Activated CD4-positive, alpha-beta T cell treated with anti-CD3 and anti-CD28 coated beads for 1 hour (primary cell): ENCODE data around the gene CAPZB.

Experiments used
- DNase-seq: peaks from one replicate; pipeline ENCODE4 v3.0.0-alpha.2; 2020

The CAPZB gene

GRCh38 chr1:19426294-19427086 lies 58.8 kb downstream of the CAPZB start:
- no peak for DNase-seq

- DNase-seq = no peak
Observed at GRCh38 chr1:19425646-19426239, 59.6 kb downstream of the CAPZB start.

GRCh38 chr1:19424651-19425570 lies 60.4 kb downstream of the CAPZB start:
- DNase-seq = no peak

- no peak for DNase-seq
Observed at GRCh38 chr1:19423130-19423529, 62.2 kb downstream of the CAPZB start.

- DNase-seq = no peak
Observed at GRCh38 chr1:19421365-19421764, 64.0 kb downstream of the CAPZB start.

GRCh38 chr1:19420606-19421005 lies 64.7 kb downstream of the CAPZB start:
- no peak for DNase-seq

DNA sequence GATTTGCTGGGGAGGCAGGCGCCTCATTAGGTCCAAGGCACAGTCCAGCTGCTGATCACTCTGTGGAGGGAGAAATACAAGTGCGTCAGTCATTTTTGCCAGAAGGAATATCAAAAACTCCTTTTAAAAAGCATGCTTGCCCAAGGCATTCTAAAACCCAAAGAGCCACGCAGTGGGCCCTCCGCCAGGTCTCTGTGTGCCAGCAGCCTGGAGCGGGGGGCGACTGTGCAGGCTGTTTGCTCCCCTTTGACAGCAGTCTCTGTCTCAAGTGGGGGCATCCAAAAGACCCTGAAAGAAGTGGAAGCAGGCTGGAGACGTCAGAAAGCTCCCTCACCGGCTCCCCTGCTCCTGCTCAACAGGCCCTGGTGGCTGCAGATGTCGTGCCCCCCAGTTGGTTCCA lies 65.6 kb downstream of the CAPZB start:
- DNase-seq = no peak

DNA sequence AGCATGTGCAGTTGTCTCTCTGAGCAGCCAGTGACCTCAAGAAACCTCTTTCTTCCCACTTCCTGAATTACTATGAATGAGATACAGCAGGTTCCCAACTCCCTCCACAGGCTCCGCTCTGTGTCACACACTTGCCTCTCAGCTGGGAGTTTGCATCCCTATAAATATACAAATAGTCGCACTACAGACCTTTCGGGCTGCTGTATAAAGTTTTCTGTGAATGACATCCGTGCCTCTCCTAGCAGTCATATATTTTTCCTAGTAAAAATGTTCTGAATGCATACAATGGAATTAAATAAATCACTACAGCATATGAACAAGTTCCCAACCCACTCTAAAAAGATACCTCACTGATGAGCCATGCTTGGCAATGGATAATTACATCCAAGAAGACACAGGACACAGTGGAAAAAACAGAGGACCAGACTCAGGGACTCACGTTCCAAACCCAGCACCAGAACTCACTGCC lies 66.8 kb downstream of the CAPZB start:
- DNase-seq = no peak

DNA sequence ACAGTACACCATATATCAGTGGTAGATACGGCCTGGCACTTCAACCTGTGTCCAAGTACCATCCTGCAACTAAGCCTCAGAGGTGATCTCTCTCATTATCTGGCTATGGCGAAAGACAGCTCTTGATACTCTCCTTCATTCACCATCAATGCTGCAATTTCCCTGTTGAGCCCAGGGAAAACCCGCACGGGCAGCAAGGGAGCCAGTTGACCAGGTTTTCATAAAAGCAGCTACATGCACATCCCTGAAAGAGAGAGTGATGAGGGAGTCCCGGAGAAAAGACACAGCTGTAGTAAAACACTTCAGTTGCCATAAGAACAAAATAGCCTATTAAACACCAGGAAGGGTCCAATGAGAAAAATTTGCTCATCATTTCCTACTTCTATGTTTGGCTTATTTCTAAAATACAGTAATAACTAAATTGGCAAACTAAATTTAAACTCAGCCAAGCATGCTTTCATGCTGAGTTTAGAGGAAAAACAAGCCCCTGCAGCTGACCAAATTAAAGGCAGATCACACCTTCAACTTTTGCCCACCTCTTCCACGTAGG lies 68.3 kb downstream of the CAPZB start:
- no peak for DNase-seq

GRCh38 chr1:19416145-19416544 lies 69.2 kb downstream of the CAPZB start:
- DNase-seq = no peak

GRCh38 chr1:19414515-19415121 lies 70.7 kb downstream of the CAPZB start:
- no peak for DNase-seq

- no peak for DNase-seq
Observed at GRCh38 chr1:19413999-19414398, 71.3 kb downstream of the CAPZB start.

DNA sequence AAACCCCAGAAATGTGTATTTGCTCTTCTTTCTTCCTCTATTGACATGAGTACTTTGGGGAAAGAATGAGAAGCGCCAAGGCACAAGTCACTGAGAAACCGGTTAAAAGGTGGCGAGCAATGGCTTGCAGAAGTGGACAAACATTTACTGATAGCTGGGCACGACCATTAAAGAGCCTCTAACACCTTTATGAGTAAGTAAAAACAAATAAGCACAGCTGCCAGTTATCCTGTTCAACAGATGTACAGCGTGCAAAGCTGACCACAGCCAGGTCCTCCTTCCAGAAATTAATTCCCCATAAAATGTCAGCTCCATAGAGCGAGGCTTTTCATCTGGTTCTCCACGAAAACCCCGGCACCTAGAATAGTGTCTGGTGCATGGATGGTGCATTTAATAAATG lies 72.7 kb downstream of the CAPZB start:
- no peak for DNase-seq

- DNase-seq = no peak
Observed at GRCh38 chr1:19411612-19412011, 73.7 kb downstream of the CAPZB start.

DNA sequence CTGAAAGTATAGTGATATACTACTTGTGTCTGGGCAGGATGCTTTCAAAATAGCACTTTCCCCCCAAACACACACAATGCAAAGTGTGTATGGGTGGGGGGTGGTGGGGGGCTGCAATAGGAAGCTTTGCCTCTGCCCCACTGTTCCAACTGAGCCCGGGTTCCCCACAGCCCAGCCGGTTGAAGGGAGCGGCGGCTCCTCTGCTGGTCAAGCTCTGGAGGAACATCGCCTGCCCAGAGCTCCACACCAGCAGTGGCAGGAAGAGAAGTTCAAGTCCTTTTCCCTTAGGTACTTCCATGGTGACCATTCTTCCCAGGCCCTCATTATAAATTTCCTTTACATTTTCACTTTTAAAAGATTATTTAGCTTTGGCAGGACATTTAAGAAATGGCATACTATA lies 74.9 kb downstream of the CAPZB start:
- no peak for DNase-seq

GRCh38 chr1:19409477-19410341 lies 75.6 kb downstream of the CAPZB start:
- DNase-seq = no peak

- no peak for DNase-seq
Observed at GRCh38 chr1:19407494-19408096, 77.7 kb downstream of the CAPZB start.

DNA sequence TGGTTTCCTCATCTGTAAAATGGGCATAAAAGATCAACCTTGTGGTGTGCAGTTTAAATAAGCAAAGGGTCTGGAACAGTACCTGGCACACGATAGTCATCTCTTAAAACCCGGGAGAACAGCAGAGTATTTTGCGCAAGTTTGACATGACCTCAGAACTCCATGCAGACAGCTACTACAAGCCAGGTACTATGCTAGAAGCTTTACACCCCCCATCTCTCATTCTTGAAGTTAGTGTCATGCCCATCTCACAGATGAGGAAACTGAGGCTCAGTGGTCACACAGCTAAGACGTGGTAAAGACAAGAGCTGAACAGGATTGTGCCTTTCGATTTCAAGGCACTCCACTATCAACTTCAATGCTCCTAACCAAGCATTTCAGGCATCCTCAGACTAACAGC lies 78.7 kb downstream of the CAPZB start:
- no peak for DNase-seq

DNA sequence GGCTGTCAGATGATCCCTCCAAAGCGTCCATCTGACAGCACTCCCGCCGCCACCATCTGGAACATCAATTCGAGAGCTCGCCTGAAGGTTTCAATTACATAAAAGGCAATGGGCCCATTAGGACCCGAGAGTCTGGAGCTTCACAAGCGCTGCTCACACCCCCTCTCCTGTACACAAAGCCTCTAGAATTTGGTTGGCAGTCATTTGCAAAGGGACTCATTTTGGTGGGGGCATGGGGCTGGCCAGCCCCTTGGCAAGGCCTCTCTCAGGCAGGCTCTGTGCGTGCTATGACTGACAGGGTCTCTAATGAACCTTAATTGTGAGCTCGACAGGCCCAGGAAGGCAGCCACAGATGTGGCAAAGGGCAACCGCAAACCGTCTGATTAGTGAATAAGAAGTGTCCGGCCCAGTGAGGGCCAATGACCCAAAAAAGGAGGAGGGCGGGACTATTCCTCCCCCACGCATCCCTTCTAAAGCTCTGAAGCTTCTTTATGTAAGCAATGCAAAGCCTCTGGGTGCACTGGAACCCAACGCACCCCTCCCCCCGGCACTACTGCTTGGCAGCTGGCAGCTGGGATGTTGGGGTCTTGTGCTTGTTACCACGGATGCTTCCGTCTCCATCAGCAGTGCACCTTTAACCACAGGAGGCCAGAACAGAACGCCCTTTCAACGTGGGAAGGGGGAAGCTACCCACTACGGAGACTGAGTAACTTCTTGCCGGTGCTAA lies 79.4 kb downstream of the CAPZB start:
- no peak for DNase-seq

- no peak for DNase-seq
Observed at GRCh38 chr1:19405195-19405760, 80.1 kb downstream of the CAPZB start.
